Thyroid gland (tissue), 4 donors: Measurements from ENCODE around the gene CLDN20. TPM values are rescaled to one million over a fixed set of nuclear protein-coding genes. Genes with fewer than 3 reads are reported as not detected.

Source experiments
- DNase-seq, 2 donors: peaks; one replicate each; pipeline ENCODE4 v3.0.0-alpha.2; 2019
- H3K27ac ChIP-seq, 3 donors: fragments of 200-600 bp; sonication (generic); 1 replicate in 2 of 3; 2 replicates in 1 of 3; pipeline ENCODE4 v1.5.1; 2016 to 2019; ENCODE audit warnings: mild to moderate bottlenecking in 1 of 3, moderate library complexity in 1 of 3
- H3K27me3 ChIP-seq: fragments of 200-600 bp; sonication (generic); one replicate; pipeline ENCODE4 v1.5.1; 2019
- H3K36me3 ChIP-seq, 2 donors: fragments of 200-600 bp; sonication (generic); one replicate each; pipeline ENCODE4 v1.5.1; 2016 to 2019
- H3K4me1 ChIP-seq, 2 donors: fragments of 200-600 bp; sonication (generic); one replicate each; pipeline ENCODE4 v1.5.1; 2017 to 2019
- H3K4me3 ChIP-seq, 3 donors: fragments of 200-600 bp; sonication (generic); replicated peaks in 1 of 3; 1 replicate in 2 of 3; 2 replicates in 1 of 3; pipeline ENCODE4 v1.5.1; 2016; ENCODE audit warnings: mild to moderate bottlenecking in 1 of 3
- H3K9me3 ChIP-seq: fragments of 200-600 bp; sonication (generic); one replicate; pipeline ENCODE4 v1.5.1; 2017
- POLR2A ChIP-seq, 2 donors: fragments of 450-650 bp; IDR thresholded peaks; one replicate each; pipeline ENCODE4 v1.6.1; 2017; ENCODE audit warnings: antibody characterized with exemption in 2 of 2, mild to moderate bottlenecking in 2 of 2, moderate library complexity in 1 of 2
- WGBS, 2 donors: methylation state at CpG; one replicate each; pipeline ENCODE4 v1.1.5; 2017; 5-methylcytosine and 5-hydroxymethylcytosine counted together
- intact Hi-C: fragments of 100-400 bp; cut with DNase I; formaldehyde crosslinking; loops from one replicate; pipeline ENCODE4 v1.15.1; 2023
- total RNA-seq, 4 donors: library from RNA; depleted of rRNA; stranded (reverse); fragments of >200 nt; gene quantifications; one replicate each; pipeline ENCODE4 v1.2.3, GENCODE V29; 2016
- TF ChIP-seq, protein P1 (sequence below), 6 experiments: fragments of 200-600 bp in 3 of 6; fragments of 450-650 bp in 3 of 6; sonication (generic) in 3 of 6; IDR thresholded peaks; one replicate each; pipeline ENCODE4 v1.5.1; 2016 to 2019; ENCODE audit warnings: antibody characterized with exemption in 6 of 6, mild to moderate bottlenecking in 2 of 6, inconsistent platforms in 1 of 6, moderate library complexity in 1 of 6

Gene CLDN20
- total RNA-seq, 4 donors from 2014 or later = not detected

DNA sequence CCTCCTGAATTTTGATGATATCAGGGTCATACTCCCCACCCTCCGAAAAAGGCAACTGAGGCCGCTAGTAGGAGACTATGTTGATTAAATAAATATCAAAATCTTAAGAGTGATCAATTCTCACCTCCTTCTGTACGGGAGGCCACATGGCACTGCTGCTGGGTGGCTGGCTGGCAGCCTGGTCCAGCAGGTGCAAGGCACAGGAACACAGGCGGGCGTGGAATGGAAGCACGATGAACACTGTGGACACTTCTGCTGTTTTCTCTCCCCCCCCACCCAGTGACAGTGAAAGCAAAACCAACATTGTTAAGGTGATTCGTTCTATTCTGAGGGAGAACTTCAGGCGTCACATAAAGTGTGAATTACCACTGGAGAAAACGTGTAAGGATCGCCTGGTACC lies 9.7 kb upstream of the CLDN20 start:
- H3K36me3 ChIP-seq = peaks cover 3 to 8% of the 10 kb centered on the region in 2 donors
- intact Hi-C loops = loop anchor here (5.0 to 10.0 kb wide), 2 partner anchors 77 to 329 kb away; no protein-coding TSS in a partner anchor
- H3K27ac ChIP-seq = peak overlapping the region; percentile 78 to 98 (median 83)
- H3K27me3 ChIP-seq = no peaks in the 10 kb centered on the region
- H3K4me1 ChIP-seq = peaks cover 6 to 20% of the 10 kb centered on the region in 2 donors
- no peak overlapping the region for H3K4me3 ChIP-seq
- 94 to 98% methylated on average over 10 of the region's 10 CpGs for WGBS, 2 donors
- no peak for DNase-seq
- TF ChIP-seq POLR2A (IDR thresholded peaks at IDR 0.05) = no peak
- TF ChIP-seq, protein P1, sequence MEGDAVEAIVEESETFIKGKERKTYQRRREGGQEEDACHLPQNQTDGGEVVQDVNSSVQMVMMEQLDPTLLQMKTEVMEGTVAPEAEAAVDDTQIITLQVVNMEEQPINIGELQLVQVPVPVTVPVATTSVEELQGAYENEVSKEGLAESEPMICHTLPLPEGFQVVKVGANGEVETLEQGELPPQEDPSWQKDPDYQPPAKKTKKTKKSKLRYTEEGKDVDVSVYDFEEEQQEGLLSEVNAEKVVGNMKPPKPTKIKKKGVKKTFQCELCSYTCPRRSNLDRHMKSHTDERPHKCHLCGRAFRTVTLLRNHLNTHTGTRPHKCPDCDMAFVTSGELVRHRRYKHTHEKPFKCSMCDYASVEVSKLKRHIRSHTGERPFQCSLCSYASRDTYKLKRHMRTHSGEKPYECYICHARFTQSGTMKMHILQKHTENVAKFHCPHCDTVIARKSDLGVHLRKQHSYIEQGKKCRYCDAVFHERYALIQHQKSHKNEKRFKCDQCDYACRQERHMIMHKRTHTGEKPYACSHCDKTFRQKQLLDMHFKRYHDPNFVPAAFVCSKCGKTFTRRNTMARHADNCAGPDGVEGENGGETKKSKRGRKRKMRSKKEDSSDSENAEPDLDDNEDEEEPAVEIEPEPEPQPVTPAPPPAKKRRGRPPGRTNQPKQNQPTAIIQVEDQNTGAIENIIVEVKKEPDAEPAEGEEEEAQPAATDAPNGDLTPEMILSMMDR (IDR thresholded peaks at IDR 0.05) = no peak
- no peaks in the 10 kb centered on the region for H3K9me3 ChIP-seq

DNA sequence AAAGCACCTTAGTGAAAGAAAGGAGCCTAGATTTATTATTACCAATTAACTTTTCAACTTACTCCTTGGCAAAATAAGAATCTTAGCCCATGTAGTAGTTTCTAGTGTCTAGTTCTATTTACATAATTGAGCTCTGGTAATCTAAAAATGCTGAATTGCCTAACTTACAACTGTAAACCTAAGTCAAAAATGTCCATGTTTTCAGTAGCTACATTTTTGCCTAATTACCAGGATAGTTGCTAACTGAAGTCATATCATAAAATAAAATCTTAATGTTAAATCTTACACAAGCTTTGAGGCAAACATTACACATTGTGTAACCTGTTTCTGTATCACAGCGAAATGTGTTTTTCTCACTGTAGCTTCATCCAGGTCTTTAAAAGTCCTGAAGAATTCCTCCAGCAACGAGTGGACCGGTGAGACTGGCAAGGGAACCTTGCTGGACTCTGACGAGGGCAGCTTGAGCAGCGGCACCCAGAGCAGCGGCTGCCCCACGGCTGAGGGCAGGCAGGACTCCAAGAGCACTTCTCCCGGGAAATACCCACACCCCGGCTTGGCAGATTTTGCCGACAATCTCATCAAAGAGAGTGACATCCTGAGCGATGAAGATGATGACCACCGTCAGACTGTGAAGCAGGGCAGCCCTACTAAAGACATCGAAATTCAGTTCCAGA lies 7.6 kb upstream of the CLDN20 start:
- intact Hi-C loops = loop anchor here (10.0 kb wide), 1 partner anchor 331 kb away; no protein-coding TSS in a partner anchor
- DNase-seq = no peak

DNA sequence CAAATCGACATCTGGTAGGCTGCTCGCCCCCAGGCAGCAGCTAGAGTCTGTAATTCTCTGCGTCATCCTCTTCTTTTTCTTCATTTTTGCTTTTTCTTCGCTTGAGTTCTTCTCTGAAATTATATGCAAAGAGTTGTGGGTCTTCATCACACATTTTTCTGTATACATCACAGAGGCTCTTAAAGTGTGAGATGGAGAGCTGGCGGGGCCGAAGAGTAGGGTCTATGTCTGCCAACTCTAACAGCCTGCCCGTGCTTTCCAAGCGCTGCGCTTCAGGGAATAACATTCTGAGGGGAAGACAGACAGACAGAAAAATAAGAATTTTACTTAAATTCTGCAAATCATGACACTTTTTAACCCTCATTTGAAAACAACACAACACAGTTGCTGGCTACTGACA lies 6.0 kb upstream of the CLDN20 start:
- no peak for DNase-seq
- no peaks in the 10 kb centered on the region for H3K9me3 ChIP-seq
- WGBS, 2 donors = 93 to 95% methylated on average over 9 of the region's 9 CpGs
- TF ChIP-seq, protein P1 (IDR thresholded peaks at IDR 0.05) = no peak
- TF ChIP-seq POLR2A (IDR thresholded peaks at IDR 0.05) = no peak
- H3K4me3 ChIP-seq = no peak overlapping the region
- no peaks in the 10 kb centered on the region for H3K27me3 ChIP-seq
- H3K27ac ChIP-seq = no peak overlapping the region
- H3K4me1 ChIP-seq = peaks cover 5 to 20% of the 10 kb centered on the region in 2 donors
- H3K36me3 ChIP-seq = peaks cover 9 to 15% of the 10 kb centered on the region in 2 donors
- intact Hi-C loops = loop anchor here (10.0 kb wide), 1 partner anchor 333 kb away; no protein-coding TSS in a partner anchor

More for the DNA sequence above, 7.6 kb upstream of the CLDN20 start:
- Histone ChIP-seq H3K27ac (no peak overlapping the region), H3K36me3 (peaks cover 9 to 15% of the 10 kb centered on the region in 2 donors), H3K4me1 (peaks cover 6 to 17% of the 10 kb centered on the region in 2 donors), H3K27me3 (no peaks in the 10 kb centered on the region), H3K9me3 (no peaks in the 10 kb centered on the region), H3K4me3 (no peak overlapping the region)
- TF ChIP-seq, protein P1 (IDR thresholded peaks at IDR 0.05) = no peak
- no peak for TF ChIP-seq POLR2A (IDR thresholded peaks at IDR 0.05)
- 82 to 88% methylated on average over 11 to 12 of the region's 13 CpGs for WGBS, 2 donors

DNA sequence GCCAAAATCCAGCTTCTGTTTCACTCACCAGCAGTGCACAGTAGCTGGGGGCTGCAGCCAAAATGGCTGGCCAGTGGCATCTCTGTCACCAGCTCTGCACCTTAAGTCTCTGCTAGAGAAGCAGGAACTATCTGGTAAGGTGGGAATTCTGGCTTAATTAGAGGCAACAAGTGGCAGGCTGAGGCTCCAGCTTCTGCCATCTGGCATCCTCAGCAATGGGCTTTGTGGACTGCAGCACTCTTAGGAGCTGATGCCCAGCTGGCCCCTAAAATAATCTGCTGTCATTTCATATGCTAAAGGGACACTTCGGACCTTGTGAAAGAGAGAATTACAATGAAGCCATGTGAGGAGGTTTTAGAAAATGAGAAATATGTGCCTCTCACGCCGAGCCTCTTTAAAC lies 4.6 kb upstream of the CLDN20 start:
- Histone ChIP-seq H3K4me1 (peaks cover 0 to 6% of the 10 kb centered on the region in 2 donors), H3K9me3 (no peaks in the 10 kb centered on the region), H3K4me3 (no peak overlapping the region), H3K27me3 (no peaks in the 10 kb centered on the region), H3K36me3 (peaks cover 9 to 15% of the 10 kb centered on the region in 2 donors), H3K27ac (no peak overlapping the region)
- no peak for DNase-seq
- intact Hi-C loops = loop anchor here (10.0 kb wide), 1 partner anchor 334 kb away; no protein-coding TSS in a partner anchor
- WGBS, 2 donors = 87 to 88% methylated on average over 3 of the region's 3 CpGs
- no peak for TF ChIP-seq POLR2A (IDR thresholded peaks at IDR 0.05)
- TF ChIP-seq, protein P1 (IDR thresholded peaks at IDR 0.05) = no peak

DNA sequence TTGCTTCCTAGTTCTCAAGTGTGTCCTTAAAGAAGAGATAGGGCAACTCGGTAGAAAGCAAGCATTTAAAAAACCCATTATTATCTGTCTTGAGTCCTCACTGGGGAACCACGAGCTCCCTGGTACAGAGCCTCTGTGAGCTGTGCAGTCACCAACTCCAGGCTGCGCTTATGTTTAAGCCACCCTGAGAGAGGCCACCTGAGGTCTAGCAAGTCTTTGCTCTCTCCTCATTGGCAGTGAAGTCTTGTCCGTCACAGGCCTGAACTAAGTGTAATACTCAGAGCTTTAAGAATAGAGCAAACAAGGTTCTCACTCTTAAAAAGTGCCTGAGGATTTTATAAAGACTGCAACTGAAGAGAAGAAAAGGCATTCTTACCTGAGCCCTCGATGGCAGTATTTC lies 3.9 kb upstream of the CLDN20 start:
- Histone ChIP-seq H3K27me3 (no peaks in the 10 kb centered on the region), H3K9me3 (no peaks in the 10 kb centered on the region), H3K27ac (no peak overlapping the region), H3K4me3 (no peak overlapping the region), H3K36me3 (peaks cover 9 to 15% of the 10 kb centered on the region in 2 donors), H3K4me1 (peaks cover 0 to 8% of the 10 kb centered on the region in 2 donors)
- intact Hi-C loops = loop anchor here (10.0 kb wide), 1 partner anchor 335 kb away; no protein-coding TSS in a partner anchor
- WGBS, 2 donors = 83 to 89% methylated on average over 5 of the region's 5 CpGs
- no peak for DNase-seq
- TF ChIP-seq POLR2A (IDR thresholded peaks at IDR 0.05) = no peak
- TF ChIP-seq, protein P1 (IDR thresholded peaks at IDR 0.05) = no peak
